Stimulated activated memory B cell treated with anti-CD40 and anti-IgM and Interleukin-4, amounts not matched to agents 10 μg/mL and 1 μg/mL and 100 μg/mL, for 72 hours (primary cell): ENCODE measurements around the gene RFWD3.

Experiments used
- ATAC-seq: fragments of 150-1000 bp; cut with Tn5 transposase; 2 replicates; pipeline ENCODE4 v1.10.0; 2021
- H3K27ac Mint-ChIP-seq: one replicate; pipeline ENCODE4 v1.8.0; 2022; ENCODE audit warnings: mild to moderate bottlenecking, mixed read lengths
- H3K27me3 Mint-ChIP-seq: one replicate; pipeline ENCODE4 v1.8.0; 2022; ENCODE audit warnings: mixed read lengths
- H3K36me3 Mint-ChIP-seq: one replicate; pipeline ENCODE4 v1.8.0; 2022; ENCODE audit warnings: mixed read lengths
- H3K4me1 Mint-ChIP-seq: one replicate; pipeline ENCODE4 v1.8.0; 2022; ENCODE audit warnings: mixed read lengths
- H3K4me3 Mint-ChIP-seq: one replicate; pipeline ENCODE4 v1.8.0; 2022; ENCODE audit warnings: mild to moderate bottlenecking, moderate library complexity, mixed read lengths
- H3K9me3 Mint-ChIP-seq: one replicate; pipeline ENCODE4 v1.8.0; 2022; ENCODE audit warnings: mixed read lengths

RFWD3 gene

DNA sequence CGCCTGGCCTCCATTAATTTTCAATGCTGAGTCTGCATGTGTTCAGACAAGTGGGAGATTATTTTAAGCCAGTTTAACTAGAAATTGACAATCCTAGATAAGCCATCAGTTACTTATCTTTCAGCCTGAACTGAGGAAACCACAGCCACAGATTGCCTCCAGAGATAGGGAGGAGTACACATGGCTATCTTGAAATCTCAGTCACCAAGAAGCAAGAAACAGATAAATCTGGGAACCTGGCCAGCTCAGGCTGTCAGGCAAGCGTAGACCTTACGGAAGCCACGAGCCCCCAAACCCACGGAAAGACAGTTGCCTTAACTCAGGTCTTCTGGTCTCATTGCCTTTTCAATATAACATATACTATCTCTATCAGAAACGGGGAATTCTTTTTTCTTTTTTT lies 57.7 kb downstream of the RFWD3 start:
- no peak for ATAC-seq
- Mint-ChIP-seq H3K4me1 (peaks cover 34% of the 10 kb centered on the region), H3K27me3 (no peaks in the 10 kb centered on the region), H3K36me3 (no peaks in the 10 kb centered on the region), H3K9me3 (no peaks in the 10 kb centered on the region), H3K27ac (no peak overlapping the region), H3K4me3 (no peak overlapping the region)

DNA sequence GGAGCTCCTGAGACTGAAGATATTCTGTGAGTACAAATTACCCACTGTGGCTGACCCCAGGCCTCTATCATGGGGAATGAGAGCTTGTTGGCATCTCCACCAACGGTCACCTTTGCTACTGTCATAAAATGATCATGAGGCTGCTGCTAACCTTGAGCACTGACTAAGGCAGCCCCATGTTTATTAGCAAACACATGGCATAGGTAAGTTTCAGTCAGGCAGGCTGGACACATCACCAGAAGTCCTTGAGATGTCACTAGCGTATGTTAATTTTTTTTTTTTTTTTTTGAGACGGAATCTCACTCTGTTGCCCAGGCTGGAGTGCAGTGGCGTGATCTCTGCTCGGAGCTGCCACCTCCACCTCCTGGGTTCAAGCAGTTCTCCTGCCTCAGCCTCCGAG lies 58.3 kb downstream of the RFWD3 start:
- ATAC-seq = no peak
- Mint-ChIP-seq H3K9me3 (no peaks in the 10 kb centered on the region), H3K4me1 (peaks cover 40% of the 10 kb centered on the region), H3K27me3 (no peaks in the 10 kb centered on the region), H3K36me3 (no peaks in the 10 kb centered on the region), H3K4me3 (no peak overlapping the region), H3K27ac (no peak overlapping the region)

- no peaks in the 10 kb centered on the region for H3K27me3 Mint-ChIP-seq
Observed at GRCh38 chr16:74607962-74608356, 58.7 kb downstream of the RFWD3 start.

DNA sequence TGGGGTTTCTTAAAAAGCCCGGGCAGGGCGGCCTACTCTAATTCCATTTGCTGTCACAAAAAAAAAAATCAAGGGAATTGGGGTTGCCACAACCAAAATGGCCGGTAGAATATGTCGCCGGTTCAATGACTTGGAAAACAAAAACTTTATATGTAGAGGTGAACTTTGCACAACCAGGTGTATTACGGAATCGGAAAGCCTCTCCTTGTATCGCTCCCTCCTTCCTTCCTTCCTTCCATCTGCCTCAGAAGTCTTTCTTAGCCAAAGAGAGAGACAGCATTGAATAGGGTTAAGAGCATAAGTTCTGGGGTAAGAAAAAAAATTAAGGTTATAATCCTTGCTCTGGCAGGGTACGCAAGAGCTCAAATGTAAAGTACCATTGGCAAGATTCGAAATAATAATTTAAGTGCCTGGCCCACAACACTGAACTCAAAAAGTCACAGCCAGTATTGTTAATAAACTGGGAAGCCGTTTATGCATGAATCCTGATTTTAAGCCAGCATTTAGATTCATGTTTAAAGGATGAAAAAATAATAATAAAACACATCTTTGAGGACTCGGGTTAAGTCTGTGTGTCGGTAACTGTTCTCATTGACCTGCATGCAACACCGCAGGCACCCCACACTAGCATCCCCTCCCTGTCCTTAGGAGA lies 59.2 kb downstream of the RFWD3 start:
- ATAC-seq = peak; percentile 56
- peak overlapping the region; percentile 96 for H3K27ac Mint-ChIP-seq

More at GRCh38 chr16:74607962-74608356, 58.7 kb downstream of the RFWD3 start:
- no peaks in the 10 kb centered on the region for H3K9me3 Mint-ChIP-seq
- no peaks in the 10 kb centered on the region for H3K36me3 Mint-ChIP-seq
- no peak for ATAC-seq
- H3K4me3 Mint-ChIP-seq = no peak overlapping the region
- peaks cover 44% of the 10 kb centered on the region for H3K4me1 Mint-ChIP-seq
- peak overlapping the region; percentile 96 for H3K27ac Mint-ChIP-seq

GRCh38 chr16:74606521-74607309 lies 60.0 kb downstream of the RFWD3 start, which contains the start of gene GLG1:
Gene GLG1, minus strand, starts transcription at chr16:74607114. Its CDS starts 20 bp downstream, at chr16:74607094.
- Mint-ChIP-seq H3K4me1 (peaks cover 52% of the 10 kb centered on the region), H3K36me3 (no peaks in the 10 kb centered on the region), H3K4me3 (peak within 1 kb of the TSS; percentile 98), H3K9me3 (no peaks in the 10 kb centered on the region), H3K27me3 (no peaks in the 10 kb centered on the region), H3K27ac (peak within 1 kb of the TSS; percentile 96)
- peak; percentile 98 for ATAC-seq

More for the DNA sequence above, 59.2 kb downstream of the RFWD3 start:
- Mint-ChIP-seq H3K27me3 (no peaks in the 10 kb centered on the region), H3K4me1 (peaks cover 49% of the 10 kb centered on the region), H3K4me3 (peak overlapping the region; percentile 98), H3K36me3 (no peaks in the 10 kb centered on the region), H3K9me3 (no peaks in the 10 kb centered on the region)

GRCh38 chr16:74605746-74606520 lies 60.7 kb downstream of the RFWD3 start:
- Mint-ChIP-seq H3K4me1 (peaks cover 60% of the 10 kb centered on the region), H3K4me3 (peak overlapping the region; percentile 98), H3K27me3 (no peaks in the 10 kb centered on the region), H3K36me3 (no peaks in the 10 kb centered on the region), H3K9me3 (no peaks in the 10 kb centered on the region), H3K27ac (peak overlapping the region; percentile 96)
- no peak for ATAC-seq

GRCh38 chr16:74605332-74605731 lies 61.3 kb downstream of the RFWD3 start:
- H3K4me3 Mint-ChIP-seq = peak overlapping the region; percentile 98
- ATAC-seq = no peak

GRCh38 chr16:74603848-74604247 lies 62.8 kb downstream of the RFWD3 start:
- Mint-ChIP-seq H3K36me3 (peaks cover 8% of the 10 kb centered on the region), H3K27ac (no peak overlapping the region), H3K9me3 (no peaks in the 10 kb centered on the region), H3K4me1 (peaks cover 79% of the 10 kb centered on the region), H3K27me3 (no peaks in the 10 kb centered on the region), H3K4me3 (no peak overlapping the region)
- no peak for ATAC-seq

More at GRCh38 chr16:74605332-74605731, 61.3 kb downstream of the RFWD3 start:
- Mint-ChIP-seq H3K9me3 (no peaks in the 10 kb centered on the region), H3K36me3 (peaks cover under 1% of the 10 kb centered on the region), H3K27me3 (no peaks in the 10 kb centered on the region), H3K4me1 (peaks cover 66% of the 10 kb centered on the region), H3K27ac (peak overlapping the region; percentile 96)

DNA sequence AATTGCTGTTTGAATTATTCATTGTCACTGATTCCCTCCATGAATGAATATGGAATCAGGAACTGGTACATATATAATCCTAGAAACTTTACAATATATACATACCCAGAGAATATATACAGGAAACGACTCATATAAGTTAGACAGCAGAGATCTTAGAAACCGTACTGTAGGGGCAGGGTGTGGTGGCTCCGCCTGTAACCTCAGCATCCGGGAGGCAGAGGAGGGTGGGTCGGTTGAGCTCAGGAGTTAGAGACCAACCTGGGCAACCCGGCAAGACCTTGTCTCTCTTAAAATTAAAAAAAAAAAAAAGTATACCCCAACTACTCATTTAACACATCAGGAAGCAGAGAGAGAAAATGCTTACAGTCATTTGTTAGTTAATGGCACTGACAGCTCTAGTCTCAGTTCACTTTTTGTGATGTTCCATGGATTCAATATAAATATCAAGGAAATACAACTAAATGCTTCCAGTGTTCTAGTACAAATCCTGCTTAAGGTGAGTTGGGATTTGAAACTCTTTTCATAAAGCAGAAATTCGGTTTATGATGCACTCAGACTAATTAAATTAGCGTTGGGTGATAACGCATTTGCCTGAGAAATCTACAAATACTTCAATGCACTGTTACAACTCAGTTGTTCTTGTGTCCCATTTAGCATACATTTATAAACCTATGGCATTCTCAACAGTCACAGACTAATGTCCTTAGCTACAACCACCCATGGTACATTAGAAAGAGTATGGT lies 65.4 kb downstream of the RFWD3 start:
- H3K36me3 Mint-ChIP-seq = peaks cover 16% of the 10 kb centered on the region

DNA sequence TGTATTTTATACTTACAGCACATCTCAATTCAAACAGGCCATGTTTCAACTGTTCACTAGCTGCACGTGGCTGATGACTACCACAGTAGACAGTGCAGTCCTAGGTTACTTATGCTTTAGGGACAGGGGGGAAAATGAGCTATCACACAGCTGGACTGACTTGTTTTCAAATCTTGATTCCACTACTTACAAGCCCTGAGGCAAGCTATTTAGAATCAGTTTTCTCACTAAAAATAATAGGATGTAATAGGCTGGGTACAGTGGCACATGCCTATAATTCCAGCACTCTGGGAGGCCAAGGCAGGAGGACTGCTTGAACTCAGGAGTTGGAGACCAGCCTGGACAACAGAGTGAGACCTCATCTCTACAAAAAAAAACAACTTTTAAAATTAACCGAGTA lies 70.1 kb downstream of the RFWD3 start:
- ATAC-seq = no peak
- H3K27ac Mint-ChIP-seq = no peak overlapping the region
- H3K27me3 Mint-ChIP-seq = no peaks in the 10 kb centered on the region

More for the DNA sequence above, 65.4 kb downstream of the RFWD3 start:
- Mint-ChIP-seq H3K27ac (peak overlapping the region; percentile 44), H3K4me3 (no peak overlapping the region), H3K27me3 (no peaks in the 10 kb centered on the region), H3K4me1 (peaks cover 73% of the 10 kb centered on the region), H3K9me3 (no peaks in the 10 kb centered on the region)
- peak; percentile 83 for ATAC-seq

GRCh38 chr16:74592847-74593246 lies 73.8 kb downstream of the RFWD3 start:
- H3K4me1 Mint-ChIP-seq = peaks cover 44% of the 10 kb centered on the region
- H3K27ac Mint-ChIP-seq = no peak overlapping the region
- ATAC-seq = no peak
- H3K36me3 Mint-ChIP-seq = peaks cover 17% of the 10 kb centered on the region
- H3K9me3 Mint-ChIP-seq = no peaks in the 10 kb centered on the region
- H3K27me3 Mint-ChIP-seq = no peaks in the 10 kb centered on the region
- H3K4me3 Mint-ChIP-seq = no peak overlapping the region

More for the DNA sequence above, 70.1 kb downstream of the RFWD3 start:
- Mint-ChIP-seq H3K4me1 (peaks cover 47% of the 10 kb centered on the region), H3K4me3 (no peak overlapping the region), H3K9me3 (no peaks in the 10 kb centered on the region), H3K36me3 (peaks cover 20% of the 10 kb centered on the region)

DNA sequence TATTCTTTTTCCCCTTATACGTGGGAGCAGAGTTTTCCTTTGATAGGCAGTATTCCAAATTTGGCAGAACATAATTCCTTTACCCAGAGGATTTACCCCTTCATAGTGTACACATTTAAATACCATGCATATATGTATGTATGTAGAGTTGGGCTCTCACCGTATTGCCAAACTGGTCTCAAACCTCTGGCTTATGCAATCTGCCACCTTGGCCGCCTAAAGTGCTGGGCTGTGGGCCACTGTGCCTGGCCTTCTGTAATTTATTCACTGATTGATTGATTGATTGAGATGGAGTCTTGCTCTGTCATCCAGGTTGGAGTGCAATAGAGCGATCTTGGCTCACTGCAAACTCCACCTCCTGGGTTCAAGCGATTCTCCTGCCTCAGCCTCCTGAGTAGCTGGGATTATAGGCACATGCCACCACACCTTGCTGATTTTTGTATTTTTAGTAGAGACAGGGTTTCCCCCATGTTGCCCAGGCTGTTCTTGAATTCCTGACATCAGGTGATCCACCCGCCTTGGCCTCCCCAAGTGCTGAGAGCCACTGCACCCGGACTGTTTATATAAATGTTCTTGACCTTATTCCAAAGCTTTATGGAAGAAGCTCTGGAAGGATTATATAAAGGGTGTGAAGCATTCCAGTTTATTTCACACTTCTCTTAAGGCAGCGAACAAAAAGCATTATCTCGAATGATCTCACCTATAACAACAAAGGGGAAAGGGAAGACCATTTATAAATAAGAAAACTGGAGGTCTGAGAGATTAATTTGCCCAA lies 74.6 kb downstream of the RFWD3 start:
- H3K27me3 Mint-ChIP-seq = no peaks in the 10 kb centered on the region
- H3K27ac Mint-ChIP-seq = no peak overlapping the region
- peaks cover 52% of the 10 kb centered on the region for H3K4me1 Mint-ChIP-seq
- H3K36me3 Mint-ChIP-seq = peaks cover 21% of the 10 kb centered on the region
- H3K9me3 Mint-ChIP-seq = no peaks in the 10 kb centered on the region
- no peak overlapping the region for H3K4me3 Mint-ChIP-seq
- no peak for ATAC-seq

DNA sequence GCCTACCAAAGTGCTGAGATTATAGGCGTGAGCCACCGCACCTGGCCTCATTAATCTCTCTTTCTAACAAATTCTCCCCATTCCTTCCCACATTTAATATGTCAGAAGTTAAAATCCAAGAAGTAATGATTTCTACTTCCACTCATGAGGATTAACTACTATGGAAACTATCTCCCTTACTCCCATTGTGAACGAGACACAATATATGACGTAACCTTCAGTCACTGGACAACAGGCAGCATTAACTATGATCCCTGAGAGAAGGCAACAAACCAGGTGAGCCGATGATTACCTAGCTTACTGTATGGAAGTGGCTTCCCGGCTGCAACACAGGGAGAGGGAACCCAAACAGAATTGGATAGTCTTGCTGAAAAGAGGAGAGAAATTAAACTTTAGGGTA lies 79.7 kb downstream of the RFWD3 start:
- Mint-ChIP-seq H3K27me3 (no peaks in the 10 kb centered on the region), H3K4me1 (peaks cover 73% of the 10 kb centered on the region), H3K4me3 (no peak overlapping the region), H3K9me3 (no peaks in the 10 kb centered on the region), H3K27ac (peak overlapping the region; percentile 9), H3K36me3 (peaks cover 26% of the 10 kb centered on the region)
- ATAC-seq = no peak

GRCh38 chr16:74585846-74586443 lies 80.7 kb downstream of the RFWD3 start:
- peak overlapping the region; percentile 27 for H3K27ac Mint-ChIP-seq
- ATAC-seq = no peak
- no peaks in the 10 kb centered on the region for H3K9me3 Mint-ChIP-seq
- H3K27me3 Mint-ChIP-seq = no peaks in the 10 kb centered on the region
- H3K36me3 Mint-ChIP-seq = peaks cover 26% of the 10 kb centered on the region
- H3K4me3 Mint-ChIP-seq = no peak overlapping the region
- peaks cover 82% of the 10 kb centered on the region for H3K4me1 Mint-ChIP-seq
